Activated naive CD4-positive, alpha-beta T cell treated with anti-CD3 and anti-CD28 coated beads, Interleukin-2, amount 50 U/mL, for 72 hours (primary cell): ENCODE measurements around the gene NCCRP1. TPM values are rescaled to one million over a fixed set of nuclear protein-coding genes. Genes with fewer than 3 reads are reported as not detected.

Experiments
- ATAC-seq, 2 donors: fragments of 150-1000 bp; cut with Tn5 transposase; 2 replicates each; pipeline ENCODE4 v1.10.0; 2021; ENCODE audit warnings: mild to moderate bottlenecking in 2 of 2, moderate library complexity in 2 of 2
- DNase-seq, 2 donors: peaks; one replicate each; pipeline ENCODE4 v3.0.0; 2021 to 2022; ENCODE audit warnings: low spot score in 2 of 2
- H3K27ac Mint-ChIP-seq, 2 donors: one replicate each; pipeline ENCODE4 v1.8.0; 2022; ENCODE audit warnings: mild to moderate bottlenecking in 2 of 2, mixed read lengths in 2 of 2
- H3K36me3 Mint-ChIP-seq, 2 donors: one replicate each; pipeline ENCODE4 v1.8.0; 2022; ENCODE audit warnings: mixed read lengths in 2 of 2
- H3K9me3 Mint-ChIP-seq, 2 donors: one replicate each; pipeline ENCODE4 v1.8.0; 2022; ENCODE audit warnings: mixed read lengths in 2 of 2
- total RNA-seq, 2 donors: library from RNA; stranded (reverse); gene quantifications; one replicate each; pipeline ENCODE4 v1.2.3, GENCODE V29; 2022

Gene NCCRP1
- total RNA-seq, 2 donors from 2014 or later, result not detected

- ATAC-seq (no peak), DNase-seq (no peak)
- Mint-ChIP-seq H3K27ac (no peak overlapping the region), H3K36me3 (peaks cover 0 to 8% of the 10 kb centered on the region in 2 donors), H3K9me3 (no peaks in the 10 kb centered on the region)
Measured at GRCh38 chr19:39194832-39195542, 1.8 kb upstream of the NCCRP1 start.

- peaks cover 0 to 8% of the 10 kb centered on the region in 2 donors for H3K36me3 Mint-ChIP-seq
- no peak overlapping the region for H3K27ac Mint-ChIP-seq
- ATAC-seq (no peak), DNase-seq (no peak)
- no peaks in the 10 kb centered on the region for H3K9me3 Mint-ChIP-seq
Measured at GRCh38 chr19:39195755-39196154, 1.0 kb upstream of the NCCRP1 start.

GRCh38 chr19:39196320-39196719 lies 444 bp upstream of the NCCRP1 start:
- Mint-ChIP-seq H3K36me3 (peaks cover 0 to 8% of the 10 kb centered on the region in 2 donors), H3K9me3 (no peaks in the 10 kb centered on the region), H3K27ac (no peak overlapping the region)
- ATAC-seq (peak in 1 of 2 donors; percentile 40), DNase-seq (no peak)

GRCh38 chr19:39197808-39198207 lies 1.0 kb downstream of the NCCRP1 start:
- Mint-ChIP-seq H3K9me3 (no peaks in the 10 kb centered on the region), H3K27ac (no peak overlapping the region), H3K36me3 (peaks cover 0 to 8% of the 10 kb centered on the region in 2 donors)
- no peak for DNase-seq
- no peak for ATAC-seq

GRCh38 chr19:39199025-39199424 lies 2.3 kb downstream of the NCCRP1 start:
- Mint-ChIP-seq H3K36me3 (peaks cover 0 to 8% of the 10 kb centered on the region in 2 donors), H3K9me3 (no peaks in the 10 kb centered on the region), H3K27ac (no peak overlapping the region)
- ATAC-seq, result no peak
- DNase-seq, result no peak

GRCh38 chr19:39200066-39200802 lies 3.5 kb downstream of the NCCRP1 start:
- ATAC-seq (no peak), DNase-seq (no peak)
- H3K36me3 Mint-ChIP-seq, result peaks cover 0 to 8% of the 10 kb centered on the region in 2 donors
- no peak overlapping the region for H3K27ac Mint-ChIP-seq
- H3K9me3 Mint-ChIP-seq, result no peaks in the 10 kb centered on the region

GRCh38 chr19:39200803-39201115 lies 4.0 kb downstream of the NCCRP1 start:
- DNase-seq (no peak), ATAC-seq (no peak)
- peaks cover 0 to 8% of the 10 kb centered on the region in 2 donors for H3K36me3 Mint-ChIP-seq
- H3K9me3 Mint-ChIP-seq, result no peaks in the 10 kb centered on the region
- H3K27ac Mint-ChIP-seq, result no peak overlapping the region

GRCh38 chr19:39202998-39203355 lies 6.2 kb downstream of the NCCRP1 start:
- Mint-ChIP-seq H3K36me3 (no peaks in the 10 kb centered on the region), H3K9me3 (no peaks in the 10 kb centered on the region), H3K27ac (no peak overlapping the region)
- DNase-seq, result no peak
- ATAC-seq, result no peak

- ATAC-seq, result no peak
- DNase-seq, result no peak
- H3K27ac Mint-ChIP-seq, result no peak within 1 kb of the TSS
- H3K9me3 Mint-ChIP-seq, result no peaks in the 10 kb centered on the region
- no peaks in the 10 kb centered on the region for H3K36me3 Mint-ChIP-seq
Measured at GRCh38 chr19:39203372-39204341, 6.9 kb downstream of the NCCRP1 start, which contains the start of gene SYCN. Gene SYCN (minus strand): TSS chr19:39204263. CDS start chr19:39204254, 9 bp downstream.

- Mint-ChIP-seq H3K27ac (no peak overlapping the region), H3K9me3 (no peaks in the 10 kb centered on the region), H3K36me3 (no peaks in the 10 kb centered on the region)
- no peak for DNase-seq
- no peak for ATAC-seq
Measured at GRCh38 chr19:39205449-39205764, 8.6 kb downstream of the NCCRP1 start.

GRCh38 chr19:39206122-39206521 lies 9.4 kb downstream of the NCCRP1 start:
- H3K9me3 Mint-ChIP-seq, result no peaks in the 10 kb centered on the region
- H3K36me3 Mint-ChIP-seq, result no peaks in the 10 kb centered on the region
- ATAC-seq (no peak), DNase-seq (no peak)
- H3K27ac Mint-ChIP-seq, result no peak overlapping the region

GRCh38 chr19:39207293-39207836 lies 10.6 kb downstream of the NCCRP1 start:
- no peaks in the 10 kb centered on the region for H3K36me3 Mint-ChIP-seq
- H3K27ac Mint-ChIP-seq, result no peak overlapping the region
- ATAC-seq (no peak), DNase-seq (no peak)
- no peaks in the 10 kb centered on the region for H3K9me3 Mint-ChIP-seq

GRCh38 chr19:39208175-39208795 lies 11.5 kb downstream of the NCCRP1 start:
- no peak for ATAC-seq
- Mint-ChIP-seq H3K9me3 (no peaks in the 10 kb centered on the region), H3K27ac (no peak overlapping the region), H3K36me3 (no peaks in the 10 kb centered on the region)
- DNase-seq, result no peak

GRCh38 chr19:39209196-39209595 lies 12.4 kb downstream of the NCCRP1 start:
- H3K36me3 Mint-ChIP-seq, result no peaks in the 10 kb centered on the region
- no peaks in the 10 kb centered on the region for H3K9me3 Mint-ChIP-seq
- DNase-seq, result no peak
- no peak for ATAC-seq
- no peak overlapping the region for H3K27ac Mint-ChIP-seq

GRCh38 chr19:39211731-39212374 lies 15.1 kb downstream of the NCCRP1 start:
- DNase-seq, result no peak
- ATAC-seq, result peak; percentile 14 to 37
- H3K36me3 Mint-ChIP-seq, result no peaks in the 10 kb centered on the region
- H3K27ac Mint-ChIP-seq, result no peak overlapping the region
- no peaks in the 10 kb centered on the region for H3K9me3 Mint-ChIP-seq

- Mint-ChIP-seq H3K27ac (no peak overlapping the region), H3K36me3 (no peaks in the 10 kb centered on the region), H3K9me3 (no peaks in the 10 kb centered on the region)
- ATAC-seq, result peak; percentile 98
- DNase-seq, result peak; percentile 64 to 75
Measured at GRCh38 chr19:39212375-39212742, 15.6 kb downstream of the NCCRP1 start.
